SK-N-MC (cell line): ENCODE results near the gene SPAM1.

Experiments
- EZH2 ChIP-seq: fragments of 200-600 bp; sonication (generic); IDR thresholded peaks from one replicate; pipeline ENCODE4 v1.6.1; 2017; ENCODE audit warnings: antibody characterized with exemption
- FOXP2 ChIP-seq: optimal IDR thresholded peaks from 2 replicates; pipeline ENCODE3; 2011; ENCODE audit warnings: mild to moderate bottlenecking, moderate library complexity; ENCODE audit not compliant: insufficient read depth; ENCODE audit errors: extremely low read length, control extremely low read depth
- POLR2AphosphoS5 ChIP-seq: IDR thresholded peaks from 2 replicates; pipeline ENCODE4 v1.6.1; 2012; ENCODE audit warnings: mild to moderate bottlenecking, low read depth, low read length, borderline replicate concordance

- TF ChIP-seq EZH2 (no peak), POLR2AphosphoS5 (no peak), FOXP2 (no peak)
These were observed 7.2 kb upstream of the SPAM1 start for GRCh38 chr7:123917878-123918277.
